Brain microvascular endothelial cell (primary cell): ENCODE measurements around the gene LANCL3.
"Not testable (repeated sequence)": the region's sequence is repeated elsewhere in the genome, so short reads cannot be mapped to it uniquely, and the experiment has no call there.

Experiments used
- DNase-seq: peaks from one replicate; pipeline ENCODE4 v3.0.0-alpha.2; 2020
- H3K27ac ChIP-seq: fragments of 250-450 bp; sonication (Bioruptor Pico); 2 replicates; pipeline ENCODE4 v1.5.1; 2020; ENCODE audit warnings: mild to moderate bottlenecking, moderate library complexity
- H3K27me3 ChIP-seq: fragments of 250-450 bp; sonication (Bioruptor Pico); replicated peaks from 2 replicates; pipeline ENCODE4 v1.5.1; 2020; ENCODE audit warnings: mild to moderate bottlenecking
- H3K36me3 ChIP-seq: fragments of 250-450 bp; sonication (Bioruptor Pico); replicated peaks from 2 replicates; pipeline ENCODE4 v1.5.1; 2020; ENCODE audit warnings: mild to moderate bottlenecking
- H3K4me3 ChIP-seq: 2 replicates; pipeline ENCODE4 v1.5.1; 2011; ENCODE audit warnings: low read depth, mild to moderate bottlenecking, control low read depth, low read length, moderate library complexity
- CTCF ChIP-seq: IDR thresholded peaks from 2 replicates; pipeline ENCODE4 v1.5.1; 2011; ENCODE audit warnings: low read depth, mild to moderate bottlenecking, moderate library complexity, low read length, control low read depth, inconsistent platforms; ENCODE audit errors: missing control alignments
- in situ Hi-C: cut with HindIII; loops from 2 replicates; pipeline ENCODE4 v1.10.0; 2017; ENCODE audit warnings: low sequenced_read_pairs, low pct_ligation_motif_present

LANCL3 gene

GRCh38 chrX:37571426-37572107, at the start of gene LANCL3:
Gene LANCL3, plus strand, starts transcription at chrX:37571661. Its CDS starts 210 bp downstream, at chrX:37571871.
- H3K27ac ChIP-seq, DNase-seq, H3K27me3 ChIP-seq, in situ Hi-C loops, H3K36me3 ChIP-seq: not testable (repeated sequence)
- H3K4me3 ChIP-seq = peak within 1 kb of the TSS; percentile 29

DNA sequence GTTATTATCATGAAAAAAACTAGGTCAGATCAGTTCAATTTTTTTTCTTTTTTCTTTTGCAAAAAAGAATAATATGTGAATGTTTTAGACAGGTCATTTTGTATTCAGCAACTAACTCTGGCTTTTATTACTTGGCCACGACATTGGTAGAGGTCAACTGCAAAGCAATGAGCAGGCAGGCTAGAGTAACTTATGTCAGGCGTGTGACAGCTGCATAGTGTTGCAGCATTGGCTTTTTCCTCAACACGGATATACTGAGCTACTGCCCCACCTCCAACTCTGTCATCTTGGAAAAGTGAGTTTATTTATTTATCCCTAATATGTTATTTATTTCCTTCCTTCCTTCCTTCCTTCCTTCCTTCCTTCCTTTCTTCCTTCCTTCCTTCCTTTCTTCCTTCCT, 47.8 kb upstream of the LANCL3 start:
- H3K36me3 ChIP-seq, DNase-seq, H3K27me3 ChIP-seq, H3K27ac ChIP-seq, H3K4me3 ChIP-seq, in situ Hi-C loops: not testable (repeated sequence)

- TF ChIP-seq CTCF = no peak
- Histone ChIP-seq H3K27ac (no peak overlapping the region), H3K36me3 (no peaks in the 10 kb centered on the region), H3K4me3 (no peak overlapping the region), H3K27me3 (no peaks in the 10 kb centered on the region)
- in situ Hi-C loops = no loop called here
- DNase-seq = no peak
These were observed 29.5 kb upstream of the LANCL3 start for GRCh38 chrX:37541991-37542390.

DNA sequence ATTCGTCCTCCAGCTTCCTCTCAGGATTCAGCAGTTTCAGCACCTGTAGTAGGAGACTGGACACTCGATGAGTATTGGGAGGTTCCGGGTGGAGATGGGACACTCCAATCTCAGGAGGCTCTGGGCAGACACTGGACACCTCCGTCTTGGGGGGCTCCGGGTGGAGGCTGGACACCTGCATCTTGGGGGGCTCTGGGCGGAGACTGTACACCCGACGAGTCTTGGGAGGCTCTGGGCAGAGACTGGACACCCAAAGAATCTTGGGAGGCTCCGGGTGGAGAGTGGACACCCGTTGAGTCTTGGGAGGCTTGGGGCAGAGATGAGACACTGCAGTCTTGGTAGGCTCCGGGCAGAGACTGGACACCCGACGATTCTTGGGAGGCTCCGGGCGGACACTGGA, 28.7 kb upstream of the LANCL3 start:
- Histone ChIP-seq H3K27me3 (no peaks in the 10 kb centered on the region), H3K4me3 (no peak overlapping the region), H3K36me3 (no peaks in the 10 kb centered on the region), H3K27ac (no peak overlapping the region)
- in situ Hi-C loops = no loop called here
- TF ChIP-seq CTCF = no peak
- DNase-seq = no peak

DNA sequence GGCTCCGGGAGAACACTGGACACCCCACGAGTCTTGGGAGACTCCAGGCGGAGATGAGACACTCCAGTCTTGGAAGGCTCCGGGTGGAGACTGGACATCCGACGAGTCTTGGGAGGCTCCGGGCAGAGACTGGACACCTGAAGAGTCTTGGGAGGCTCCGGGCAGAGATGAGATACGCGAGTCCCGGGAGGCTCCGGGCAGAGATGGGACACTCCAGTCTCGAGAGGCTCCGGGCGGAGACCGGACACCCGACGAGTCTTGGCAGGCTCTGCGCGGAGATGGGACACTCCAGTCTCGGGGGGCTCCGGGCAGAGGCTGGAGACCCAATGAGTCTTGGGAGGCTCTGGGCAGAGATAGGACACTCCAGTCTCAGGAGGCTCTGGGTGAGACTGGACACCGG, 28.1 kb upstream of the LANCL3 start:
- Histone ChIP-seq H3K36me3 (no peaks in the 10 kb centered on the region), H3K27ac (no peak overlapping the region), H3K27me3 (no peaks in the 10 kb centered on the region), H3K4me3 (no peak overlapping the region)
- no peak for TF ChIP-seq CTCF
- in situ Hi-C loops = no loop called here
- no peak for DNase-seq

DNA sequence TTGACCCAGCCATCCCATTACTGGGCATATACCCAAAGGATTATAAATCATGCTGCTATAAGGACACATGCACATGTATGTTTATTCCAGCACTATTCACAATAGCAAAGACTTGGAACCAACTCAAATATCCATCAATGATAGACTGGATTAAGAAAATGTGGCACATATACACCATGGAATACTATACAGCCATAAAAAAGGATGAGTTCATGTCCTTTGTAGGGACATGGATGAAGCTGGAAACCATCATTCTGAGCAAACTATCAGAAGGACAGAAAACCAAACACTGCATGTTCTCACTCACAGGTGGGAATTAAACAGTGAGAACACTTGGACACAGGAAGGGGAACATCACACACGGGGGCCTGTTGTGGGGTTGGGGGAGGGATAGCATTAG, 26.9 kb upstream of the LANCL3 start:
- H3K27me3 ChIP-seq, H3K36me3 ChIP-seq, in situ Hi-C loops, H3K27ac ChIP-seq, DNase-seq, H3K4me3 ChIP-seq: not testable (repeated sequence)

DNA sequence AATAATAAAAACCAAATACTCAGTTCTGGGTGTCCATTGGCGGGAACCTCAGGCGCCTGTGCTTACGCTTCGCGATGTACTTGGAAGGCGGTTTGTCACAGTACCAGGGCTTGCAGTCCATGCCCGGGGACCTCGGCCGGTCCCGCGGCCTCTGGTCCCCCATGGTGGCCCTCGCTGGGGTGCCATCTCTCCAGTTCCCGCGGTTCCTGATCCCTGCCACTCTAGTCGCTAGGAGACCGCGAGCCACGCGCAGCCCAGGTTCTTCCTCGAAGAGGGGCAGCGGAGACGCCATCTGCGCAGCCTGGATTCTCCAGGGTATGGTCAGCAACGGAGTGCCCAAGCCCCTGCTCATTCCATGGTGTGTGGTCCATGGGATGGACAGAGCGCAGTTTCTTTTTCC, 26.4 kb upstream of the LANCL3 start:
- no peak for DNase-seq
- TF ChIP-seq CTCF = no peak
- no peak overlapping the region for H3K4me3 ChIP-seq
- in situ Hi-C loops = no loop called here
- no peak overlapping the region for H3K27ac ChIP-seq
- H3K36me3 ChIP-seq = no peaks in the 10 kb centered on the region
- no peaks in the 10 kb centered on the region for H3K27me3 ChIP-seq

DNA sequence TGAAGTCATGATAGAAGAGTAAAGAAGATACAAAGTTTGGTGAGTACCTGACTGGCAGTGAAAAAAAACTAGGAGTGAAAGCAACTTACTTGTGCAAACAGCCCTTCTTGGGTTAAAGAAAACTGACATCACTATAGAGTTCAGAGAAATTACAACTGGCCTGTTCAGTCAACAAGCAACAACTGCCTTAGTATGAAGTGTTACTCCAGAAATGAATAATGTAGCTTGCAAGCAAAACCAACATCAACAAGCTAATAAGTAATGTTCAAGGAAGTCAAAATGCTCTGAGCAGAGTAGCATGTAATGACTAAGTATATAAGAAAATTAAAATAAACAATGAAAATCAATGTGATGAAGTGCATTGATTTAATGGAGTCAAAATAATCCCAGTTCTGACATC, 21.8 kb upstream of the LANCL3 start:
- DNase-seq, H3K27me3 ChIP-seq, H3K27ac ChIP-seq, H3K4me3 ChIP-seq, in situ Hi-C loops, H3K36me3 ChIP-seq: not testable (repeated sequence)
